NCI-H187 (cell line): ENCODE data around the gene TMEFF1.

Experiments used
- DNase-seq, 2 experiments: peaks; one replicate each; lab custom pipeline; 2025; lab: John Stamatoyannopoulos, UW

The TMEFF1 gene

DNA sequence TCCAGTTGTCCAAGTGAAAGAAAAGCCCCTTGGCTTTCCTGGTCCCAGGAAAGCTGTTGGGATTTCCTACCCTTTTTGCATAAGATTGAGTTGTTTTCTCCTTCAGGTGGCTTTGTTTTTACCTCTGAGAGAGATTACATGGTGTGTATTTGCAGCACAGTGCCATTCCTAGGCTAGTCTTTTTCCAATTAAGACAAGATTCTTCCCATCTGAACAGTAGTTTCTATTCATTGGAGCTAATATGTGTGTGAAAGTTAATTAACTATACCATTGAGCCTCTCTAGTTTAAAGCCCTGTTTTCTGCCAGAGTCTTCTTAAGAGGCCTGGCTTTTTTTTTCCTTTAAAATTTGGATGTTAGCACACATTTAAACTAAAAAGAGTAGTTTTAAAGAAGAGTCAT, 25.9 kb upstream of the TMEFF1 start:
- no peak for DNase-seq

DNA sequence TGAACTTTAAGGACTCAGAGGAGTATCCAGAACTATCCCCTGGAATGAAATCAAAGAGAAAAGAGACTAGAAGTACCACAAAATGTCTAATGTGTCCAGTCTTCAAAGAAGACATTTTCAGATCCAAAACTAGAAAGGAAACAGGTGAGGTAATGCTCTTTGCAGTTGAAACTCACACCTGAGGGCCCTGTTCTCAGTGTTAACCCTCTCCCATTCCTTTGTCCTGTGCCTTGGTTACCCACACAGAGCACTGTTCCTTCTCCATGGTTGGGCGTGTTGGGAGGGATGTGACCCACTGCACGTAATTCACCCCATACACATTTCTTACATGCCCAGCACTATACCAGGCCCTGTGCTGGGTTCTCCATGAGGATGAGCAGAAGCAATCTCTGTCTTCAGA, 24.7 kb upstream of the TMEFF1 start:
- no peak for DNase-seq

DNA sequence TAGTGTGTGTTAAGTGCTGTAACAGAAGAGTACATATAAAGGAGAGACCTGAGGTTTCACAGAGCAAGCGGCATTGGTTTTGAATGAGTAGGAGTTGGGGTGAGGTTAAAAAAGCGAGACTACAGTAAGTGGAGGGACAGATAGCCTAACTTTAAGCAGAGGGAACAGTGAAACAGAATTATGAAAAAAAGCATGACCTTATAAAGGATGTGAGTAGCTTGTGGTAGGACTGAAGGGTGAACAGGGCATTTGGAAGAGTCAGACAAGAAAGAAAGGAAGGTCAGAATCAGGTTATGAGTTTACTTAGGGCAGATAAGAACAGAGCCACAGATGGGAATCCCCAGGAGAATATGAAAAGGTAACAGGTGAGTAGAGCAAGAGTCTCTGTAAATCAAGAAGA, 23.5 kb upstream of the TMEFF1 start:
- no peak for DNase-seq

DNA sequence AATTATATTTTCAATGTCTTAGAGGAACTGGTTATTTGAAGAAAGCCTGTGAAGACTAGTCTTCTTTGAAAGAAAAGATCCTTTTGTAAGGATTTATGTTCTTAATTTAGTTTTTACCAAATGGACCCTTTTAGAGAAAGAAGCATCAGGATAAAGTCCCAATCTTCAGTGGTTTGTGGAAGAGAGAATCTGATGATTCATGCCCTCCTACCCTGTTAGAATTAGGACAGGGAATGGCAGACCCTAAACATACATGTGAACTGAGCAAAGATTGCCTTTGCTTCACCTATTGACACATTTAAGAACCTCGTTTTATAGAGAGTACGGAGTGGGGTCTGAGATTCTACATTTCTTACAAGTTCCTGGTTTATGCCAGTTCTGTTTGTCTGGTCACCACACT, 20.1 kb upstream of the TMEFF1 start:
- DNase-seq, result no peak

DNA sequence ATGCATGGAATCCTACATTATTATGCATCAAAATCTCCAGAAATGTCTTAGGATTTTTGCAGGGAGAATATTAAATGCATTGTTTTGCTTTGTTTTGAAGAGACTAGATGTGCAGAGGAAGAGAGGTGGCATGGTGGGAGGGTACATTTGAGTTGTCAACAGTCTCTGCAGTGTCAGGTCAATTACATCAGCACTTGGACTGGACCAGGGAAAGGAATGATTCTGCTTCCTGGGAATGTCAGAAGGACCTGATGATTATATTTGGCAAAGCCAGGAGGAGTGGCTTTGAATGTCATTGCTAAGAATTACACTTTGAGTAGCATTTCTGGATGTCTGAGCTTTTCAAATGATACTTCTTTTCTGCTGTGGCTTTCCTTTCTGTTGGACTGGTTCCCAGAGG, 17.5 kb upstream of the TMEFF1 start:
- no peak for DNase-seq

DNA sequence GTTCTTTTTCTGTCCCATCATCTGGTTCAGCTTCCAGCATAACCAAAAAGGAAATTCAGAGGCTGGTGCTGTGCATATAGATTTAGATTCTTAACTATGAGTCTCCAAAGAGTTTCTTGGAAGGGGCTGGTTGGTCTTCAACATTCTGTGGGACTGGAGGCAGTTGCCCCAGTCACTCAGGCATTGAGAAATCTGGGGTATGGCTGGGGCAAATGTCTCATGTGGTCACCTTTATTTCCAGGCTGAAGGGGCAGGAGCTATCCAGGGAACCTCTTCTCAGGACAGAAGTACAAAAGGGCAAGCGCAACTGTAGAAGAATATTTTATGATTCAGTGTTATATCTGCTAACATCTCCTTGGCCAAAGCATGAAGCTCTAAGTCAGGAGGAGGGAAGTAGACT, 15.4 kb upstream of the TMEFF1 start:
- no peak for DNase-seq

DNA sequence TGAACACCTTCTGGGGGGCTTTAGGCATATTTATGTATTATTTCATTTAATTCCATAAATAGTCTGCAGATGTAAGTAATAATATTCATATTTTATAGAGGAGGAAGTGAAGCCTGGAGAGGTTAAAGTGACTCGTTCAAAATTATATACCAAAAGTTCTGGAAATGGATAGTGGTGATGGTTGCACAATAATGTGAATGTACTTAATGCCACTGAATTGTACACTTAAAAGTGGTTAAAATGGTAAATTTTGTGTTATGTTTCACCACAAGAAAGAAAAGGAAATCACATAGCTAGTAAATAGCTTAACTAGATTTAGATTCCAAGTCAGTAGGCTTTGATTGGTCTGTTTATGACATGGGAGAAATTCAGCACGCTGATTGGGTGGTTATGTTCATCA, 13.0 kb upstream of the TMEFF1 start:
- no peak for DNase-seq

DNA sequence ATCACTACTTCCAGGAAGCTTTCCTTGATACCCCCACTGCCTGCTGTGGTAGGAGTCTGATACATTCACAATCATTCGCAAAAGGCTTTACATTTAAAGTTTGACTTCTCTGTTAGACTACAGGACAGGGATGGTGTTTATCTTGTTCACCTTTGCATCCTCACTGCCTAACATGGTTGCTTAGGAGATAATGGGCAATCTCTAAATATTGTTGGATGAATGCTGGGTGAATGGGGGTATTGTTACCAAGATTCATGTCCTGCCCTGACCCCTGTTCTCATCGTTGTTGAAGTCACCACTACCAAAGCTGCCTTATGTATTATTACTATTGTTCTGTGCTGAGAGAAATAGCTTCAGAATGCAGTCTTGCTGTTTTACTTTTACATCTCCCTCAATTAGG, 7.7 kb upstream of the TMEFF1 start:
- no peak for DNase-seq

DNA sequence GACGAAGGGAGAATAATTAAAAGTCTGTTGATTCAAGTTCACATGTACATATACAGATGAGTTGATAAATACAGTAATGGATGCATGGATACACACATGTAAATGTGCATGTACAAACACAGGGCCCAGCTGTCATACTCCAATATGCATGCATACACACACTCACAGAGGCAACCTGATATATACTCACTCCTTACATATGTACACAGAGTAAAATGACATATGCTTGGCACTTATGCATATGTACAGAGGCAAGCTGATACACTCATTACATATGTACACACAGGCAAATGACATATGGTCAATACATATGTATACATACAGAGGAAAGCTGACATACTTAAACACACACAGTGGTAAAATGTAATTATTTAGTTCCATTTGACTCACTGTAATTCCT, 7.2 kb upstream of the TMEFF1 start:
- no peak for DNase-seq

DNA sequence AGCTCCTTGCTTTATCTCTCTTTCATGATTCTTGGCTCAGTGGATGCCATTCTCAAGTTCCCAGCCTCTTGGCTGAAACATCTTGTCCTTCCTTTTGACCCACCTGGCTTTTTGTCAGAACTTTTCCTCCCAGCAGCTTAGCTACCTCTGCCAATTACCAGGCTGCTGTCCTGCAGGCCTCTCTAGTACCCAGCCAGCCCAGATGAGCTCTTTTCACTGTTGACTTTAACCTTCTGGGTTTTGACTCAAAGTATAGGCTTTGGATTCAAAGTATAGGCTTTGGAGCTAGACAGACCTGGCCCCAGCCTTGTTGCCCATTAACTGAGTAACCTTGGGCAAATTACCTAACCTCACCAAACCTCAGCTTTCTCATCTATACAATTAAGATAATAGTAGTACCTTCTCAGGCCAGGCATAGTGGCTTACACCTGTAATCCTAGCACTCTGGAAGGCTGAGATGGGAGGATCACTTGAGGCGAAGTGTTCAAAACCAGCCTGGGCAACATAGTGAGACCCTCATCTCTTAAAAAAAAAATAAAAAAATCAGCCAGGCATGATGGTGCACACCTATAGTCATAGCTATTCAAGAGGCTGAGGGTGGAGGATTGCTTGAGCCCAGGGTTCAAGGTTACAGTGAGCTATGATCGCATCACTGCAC, 6.6 kb upstream of the TMEFF1 start:
- DNase-seq, result no peak

DNA sequence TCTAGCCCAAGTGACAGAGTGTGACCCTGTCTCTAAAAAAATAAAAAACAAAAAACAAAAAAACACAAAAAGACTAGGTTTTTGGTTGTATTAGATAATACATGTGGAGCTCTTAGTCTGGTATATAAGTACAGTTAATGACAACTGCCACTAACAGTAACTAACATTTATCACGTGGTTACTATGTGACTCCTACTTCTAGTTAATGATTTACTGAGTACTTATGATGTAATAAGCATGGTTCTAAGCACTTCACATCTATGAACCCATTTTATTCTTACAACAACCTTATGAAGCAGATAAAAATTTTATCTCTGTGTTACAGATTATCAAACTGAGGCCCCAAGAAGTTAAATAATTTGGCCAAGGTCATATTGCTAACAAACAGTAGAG, 6.1 kb upstream of the TMEFF1 start:
- no peak for DNase-seq

DNA sequence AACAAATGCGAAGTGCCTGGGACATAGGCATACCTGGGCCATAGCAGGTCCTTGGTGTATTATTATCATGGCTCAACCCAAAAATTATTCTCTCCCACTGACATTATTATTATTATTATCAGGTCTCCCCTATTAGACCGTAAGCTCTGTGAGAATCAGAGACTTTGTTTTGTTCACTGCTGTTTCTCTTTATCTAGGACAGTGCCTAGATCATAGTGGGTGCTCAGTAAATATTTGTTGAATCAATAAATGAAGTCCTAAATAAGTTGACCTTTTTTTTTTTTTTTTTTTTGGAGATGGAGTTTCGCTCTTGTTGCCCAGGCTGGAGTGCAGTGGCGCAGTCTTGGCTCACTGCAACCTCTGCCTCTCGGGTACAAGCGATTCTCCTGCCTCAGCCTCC, 4.9 kb upstream of the TMEFF1 start:
- DNase-seq, result no peak

DNA sequence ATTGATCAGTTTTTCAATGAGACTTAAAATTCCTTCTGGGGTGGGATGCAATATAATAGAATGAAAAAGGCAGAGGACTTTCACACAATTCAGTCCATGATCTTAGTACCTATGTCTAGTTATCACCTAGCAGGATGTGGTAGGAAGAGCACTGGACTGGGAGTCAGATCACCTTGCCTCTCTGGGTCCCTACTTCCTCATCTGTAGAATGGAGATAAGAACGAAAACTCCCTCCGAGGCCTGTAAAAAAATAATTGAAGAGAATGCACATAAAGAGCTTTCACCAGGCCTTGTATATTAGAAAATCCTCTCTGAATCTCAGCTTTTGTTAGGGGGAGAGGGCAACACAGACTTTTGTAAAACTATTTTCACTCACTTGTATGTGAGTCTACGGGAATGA, 681 bp upstream of the TMEFF1 start:
- DNase-seq, result no peak

DNA sequence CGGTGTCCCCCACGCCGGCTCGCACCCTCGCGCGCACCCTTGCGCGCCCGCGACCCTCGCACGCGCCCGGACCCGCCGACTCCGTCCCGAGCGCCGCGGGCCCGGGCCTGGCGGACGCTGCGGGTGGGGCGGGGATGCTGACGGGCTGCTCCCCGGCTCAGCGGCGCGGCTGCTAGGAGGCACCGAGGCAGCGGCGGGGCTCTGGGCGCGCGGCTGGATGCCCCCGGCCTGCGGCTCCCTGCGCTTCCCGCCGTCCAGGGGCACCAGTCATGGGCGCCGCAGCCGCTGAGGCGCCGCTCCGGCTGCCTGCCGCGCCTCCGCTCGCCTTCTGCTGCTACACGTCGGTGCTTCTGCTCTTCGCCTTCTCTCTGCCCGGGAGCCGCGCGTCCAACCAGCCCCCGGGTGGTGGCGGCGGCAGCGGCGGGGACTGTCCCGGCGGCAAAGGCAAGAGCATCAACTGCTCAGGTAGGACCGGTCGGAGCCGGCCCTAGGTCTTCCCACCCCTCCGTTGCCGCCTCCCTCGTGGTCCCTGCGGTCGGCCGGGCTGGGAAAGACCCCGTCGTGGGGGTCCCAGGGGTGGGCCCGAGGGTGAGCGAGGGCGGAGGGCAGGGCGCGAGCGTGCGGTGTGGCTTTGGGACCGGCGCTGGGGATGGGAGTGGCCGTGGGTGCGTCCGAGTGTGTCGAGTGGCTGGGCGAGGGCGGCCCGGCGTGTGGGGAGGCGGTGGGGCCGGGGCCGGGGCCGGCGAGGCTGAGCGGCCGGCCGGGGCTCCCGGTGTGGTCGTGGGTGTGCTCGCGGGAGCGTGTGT, 530 bp downstream of the TMEFF1 start:
- no peak for DNase-seq

DNA sequence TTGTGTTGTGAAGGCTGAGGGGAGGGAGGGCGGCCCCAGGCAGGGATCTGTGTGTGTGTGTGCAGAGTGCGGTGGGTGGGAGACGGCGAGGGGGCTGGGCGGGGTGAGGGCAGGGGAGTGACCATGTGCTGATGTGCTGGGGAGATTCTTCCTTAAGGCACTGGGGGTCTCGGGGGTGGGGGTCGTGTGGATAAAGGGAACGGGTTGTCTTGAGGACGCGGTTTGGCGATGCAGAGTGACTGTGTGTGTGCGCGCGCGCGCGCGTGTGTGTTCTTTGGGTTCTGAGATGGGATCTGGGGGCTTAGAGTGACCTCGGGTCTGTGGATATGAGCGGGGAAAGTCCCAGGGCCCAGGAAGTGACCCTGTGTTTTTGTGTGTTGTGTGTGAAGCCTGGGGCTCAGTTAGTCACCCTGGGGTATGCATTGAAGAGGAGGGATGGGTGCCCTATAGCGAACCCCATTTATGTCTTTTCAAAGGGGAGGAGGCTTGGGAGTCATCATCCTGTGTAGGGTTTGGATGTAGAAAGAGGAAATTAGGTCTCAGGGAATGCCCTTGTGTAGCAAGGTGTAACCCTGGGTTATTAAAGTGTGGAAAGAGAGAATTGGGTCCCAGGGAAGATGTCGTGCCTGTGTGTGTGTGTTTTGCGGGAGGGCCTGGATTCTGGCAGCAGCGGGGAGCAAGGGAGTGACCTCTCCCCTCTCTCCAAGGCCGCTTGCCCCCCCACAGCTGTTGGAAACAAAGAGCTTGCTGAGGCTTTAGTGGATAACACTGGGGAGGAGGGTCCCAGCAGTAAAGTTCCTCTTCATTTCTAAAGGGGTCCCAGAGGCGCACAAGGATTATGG, 1.4 kb downstream of the TMEFF1 start:
- no peak for DNase-seq

DNA sequence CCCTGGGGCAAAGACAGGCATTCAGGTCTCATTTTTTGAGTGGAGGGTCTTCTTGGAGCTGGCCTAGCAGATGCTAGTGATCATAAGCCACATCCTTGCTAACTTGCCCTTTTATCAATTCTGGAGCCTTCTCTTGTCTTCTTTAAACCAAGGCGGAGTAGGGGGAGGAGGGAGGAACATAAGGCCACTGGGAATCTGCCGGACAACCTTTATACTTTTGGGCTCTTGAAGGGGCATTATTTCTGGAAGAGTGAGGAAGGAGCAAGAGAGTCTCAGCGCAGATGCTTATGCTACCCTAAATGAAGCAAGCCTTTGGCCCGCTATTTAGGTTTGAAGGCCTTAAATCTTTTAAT, 2.0 kb downstream of the TMEFF1 start:
- DNase-seq, result no peak

DNA sequence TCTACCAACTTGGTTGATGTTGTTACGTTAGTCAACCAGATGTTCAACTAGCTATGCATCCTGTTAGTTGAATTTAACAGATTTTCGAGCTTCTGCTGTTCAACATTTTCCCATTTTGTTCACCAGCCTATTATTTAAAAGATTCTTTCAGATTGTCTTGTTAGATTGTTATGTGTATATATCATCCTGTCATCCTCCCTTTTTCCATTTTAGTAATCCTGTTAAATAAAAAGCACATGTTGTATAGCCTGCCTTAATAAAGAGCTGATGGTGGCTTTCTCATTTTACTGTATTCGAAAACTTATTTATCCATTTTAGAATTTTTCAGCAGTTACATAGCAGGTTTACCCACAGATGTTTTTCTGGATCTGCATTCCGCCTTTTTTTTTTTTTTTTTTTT, 4.3 kb downstream of the TMEFF1 start:
- no peak for DNase-seq

DNA sequence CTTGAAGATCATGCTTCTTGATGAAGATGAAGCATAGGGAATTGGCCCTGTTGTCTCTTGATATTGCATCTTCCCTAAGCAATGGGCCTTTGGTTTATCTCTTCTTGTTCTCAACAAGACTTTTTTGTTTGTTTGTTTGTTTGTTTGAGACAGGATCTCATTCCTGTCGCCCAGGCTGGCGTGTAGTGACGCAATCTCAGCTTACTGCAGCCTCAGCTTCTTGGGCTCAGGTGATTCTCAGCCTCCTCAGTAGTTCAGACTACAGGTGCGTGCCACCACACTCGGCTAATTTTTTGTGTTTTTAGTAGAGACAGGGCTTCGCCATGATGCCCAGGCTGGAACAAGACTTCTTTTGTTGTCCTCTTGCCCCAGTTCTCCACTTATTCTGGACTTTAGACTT, 5.2 kb downstream of the TMEFF1 start:
- no peak for DNase-seq

DNA sequence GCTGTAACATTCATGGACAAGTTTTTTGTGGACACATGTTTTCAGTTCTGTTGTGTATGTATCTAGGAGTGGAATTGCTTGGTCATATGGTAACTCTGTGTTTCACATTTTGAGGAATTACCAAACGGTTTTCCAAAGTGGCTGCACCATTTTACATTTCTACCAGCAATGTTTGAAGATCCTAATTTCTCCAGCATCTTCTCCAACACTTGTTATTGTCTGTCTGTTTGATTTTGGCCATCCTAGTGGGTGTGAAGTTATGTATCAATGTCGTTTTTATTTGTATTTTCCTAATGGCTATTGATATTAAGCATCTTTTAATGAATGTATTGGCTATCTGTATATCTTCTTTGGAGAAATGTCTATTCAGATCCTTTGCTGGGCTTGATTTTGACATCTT, 6.9 kb downstream of the TMEFF1 start:
- DNase-seq, result no peak

DNA sequence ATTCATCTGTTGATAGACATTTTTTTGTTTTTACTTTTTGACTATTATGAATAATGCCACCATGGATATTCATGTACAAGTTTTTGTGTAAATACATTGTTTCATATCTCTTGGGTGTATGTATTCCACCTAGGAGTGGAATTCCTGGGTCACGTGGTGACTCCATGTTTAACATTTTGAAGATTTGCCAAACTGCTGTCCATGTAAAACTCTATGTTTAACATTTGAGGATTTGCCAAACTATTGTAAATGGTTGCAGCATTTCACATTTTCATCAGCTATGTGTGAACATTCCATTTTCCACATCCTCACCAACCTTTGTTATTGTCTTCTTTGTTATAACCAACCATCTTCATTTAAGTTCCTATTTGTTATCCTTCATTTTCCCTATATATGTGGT, 12.2 kb downstream of the TMEFF1 start:
- no peak for DNase-seq

DNA sequence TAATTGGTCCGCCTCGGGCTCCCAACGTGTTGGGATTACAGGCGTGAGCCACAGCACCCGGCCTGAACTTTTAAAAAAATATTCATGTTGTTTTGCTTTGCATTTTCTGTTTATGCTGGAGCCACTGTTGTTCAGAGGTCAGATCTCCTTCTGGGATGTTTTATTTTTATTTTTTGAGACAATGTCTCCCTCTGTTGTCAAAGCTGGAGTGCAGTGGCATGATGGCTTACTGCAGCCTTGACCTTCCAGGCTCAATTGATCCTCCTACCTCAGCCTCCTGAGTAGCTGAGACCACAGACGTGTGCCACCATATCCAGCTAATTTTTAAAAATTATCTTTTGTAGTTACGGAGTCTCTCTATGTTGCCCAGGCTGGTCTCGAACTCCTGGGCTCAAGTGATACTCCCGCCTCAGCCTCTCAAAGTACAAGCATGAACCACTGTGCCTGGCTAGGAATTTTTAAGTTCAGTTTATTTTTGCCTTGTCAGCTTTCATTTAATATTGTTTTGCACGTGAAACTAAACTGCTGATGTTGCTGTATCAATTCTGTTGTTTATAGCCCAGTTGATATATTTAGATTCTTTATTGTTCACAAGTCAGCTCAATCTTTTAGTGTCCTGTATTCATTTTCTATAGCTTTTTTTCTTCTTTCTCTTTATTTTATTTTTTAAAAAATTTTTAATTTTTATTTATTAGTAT, 13.7 kb downstream of the TMEFF1 start:
- no peak for DNase-seq

DNA sequence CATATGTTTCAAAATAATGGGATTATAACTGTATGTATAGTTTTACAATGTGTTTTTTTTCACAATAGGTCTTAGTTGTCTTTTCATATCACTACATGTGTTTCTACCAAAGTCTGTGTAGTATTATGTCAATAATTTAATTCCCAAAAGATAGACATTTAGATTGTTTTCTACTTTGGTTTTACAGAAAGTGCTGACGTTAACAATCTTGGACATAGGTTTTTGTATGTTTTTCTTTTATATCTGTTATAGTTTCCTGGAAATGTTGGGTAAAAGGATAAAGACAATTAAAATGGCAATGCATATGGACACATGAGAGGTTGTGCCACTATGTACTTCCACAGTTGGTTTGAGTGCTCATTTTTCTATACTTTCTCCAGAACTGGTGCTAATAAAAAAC, 15.2 kb downstream of the TMEFF1 start:
- DNase-seq, result no peak

DNA sequence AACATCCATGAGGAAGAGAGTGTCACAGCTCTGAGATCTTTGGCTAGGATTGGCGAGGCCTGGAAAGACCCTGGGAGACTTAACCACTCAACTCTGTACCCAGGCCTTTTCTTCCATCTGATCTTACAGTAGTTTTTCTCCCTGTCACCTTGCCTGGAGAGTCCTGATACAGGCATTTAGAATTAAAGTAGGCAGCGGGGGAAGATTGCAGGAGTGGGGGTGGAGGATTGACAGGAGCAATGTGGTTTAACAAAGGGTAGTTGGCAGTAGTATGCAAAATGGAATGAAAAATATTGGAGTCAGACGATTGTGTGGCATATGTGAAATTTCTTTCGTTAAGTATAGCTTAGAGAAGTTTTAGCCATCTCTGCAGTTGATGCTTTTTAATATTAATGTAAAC, 16.9 kb downstream of the TMEFF1 start:
- no peak for DNase-seq
